ENCODE measurements around the gene C6orf136.
A peak's percentile ranks its signal among the peaks of the same experiment; 100 is the strongest.

The C6orf136 gene

DNA sequence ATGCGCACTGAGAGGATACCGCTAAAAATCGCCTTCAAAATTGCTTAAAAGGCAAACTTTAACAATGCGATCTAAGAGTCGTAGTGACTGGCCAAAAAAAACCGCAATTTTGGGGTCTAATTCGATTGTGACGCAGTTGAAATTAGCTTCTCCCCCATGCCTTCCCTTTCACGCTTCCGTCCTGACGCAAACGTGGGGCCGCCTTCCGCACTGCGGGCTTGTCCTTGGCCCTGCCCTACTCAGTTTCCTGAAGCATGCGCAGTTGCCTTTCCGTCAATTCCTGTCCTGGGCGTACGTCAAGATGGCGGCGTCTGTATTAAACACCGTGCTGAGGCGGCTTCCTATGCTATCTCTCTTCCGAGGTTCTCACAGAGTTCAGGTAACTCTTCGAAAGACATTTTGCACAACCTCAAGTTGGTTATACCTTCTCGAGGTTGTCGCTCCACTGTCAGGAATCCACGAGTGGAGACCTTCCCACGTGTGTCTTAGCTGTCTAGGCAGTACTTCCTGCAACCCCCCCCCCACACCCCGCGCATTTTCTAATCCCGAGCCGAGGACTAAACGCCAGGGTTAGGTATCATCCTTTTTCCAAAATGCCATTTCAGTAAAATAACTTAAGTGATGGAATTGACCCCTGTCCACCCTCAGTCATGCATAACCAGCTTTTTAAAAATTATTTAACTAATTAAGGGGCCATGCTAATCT is 29.2 kb upstream of the C6orf136 start, which contains the start of gene MRPS18B:
MRPS18B (plus strand) TSS at position 276 of the 705 bp plus-strand sequence; CDS start at position 302, 26 bp downstream.
- TF ChIP-seq ZFX (IDR thresholded peaks at IDR 0.05) = no peak
- TF ChIP-seq, protein P1, sequence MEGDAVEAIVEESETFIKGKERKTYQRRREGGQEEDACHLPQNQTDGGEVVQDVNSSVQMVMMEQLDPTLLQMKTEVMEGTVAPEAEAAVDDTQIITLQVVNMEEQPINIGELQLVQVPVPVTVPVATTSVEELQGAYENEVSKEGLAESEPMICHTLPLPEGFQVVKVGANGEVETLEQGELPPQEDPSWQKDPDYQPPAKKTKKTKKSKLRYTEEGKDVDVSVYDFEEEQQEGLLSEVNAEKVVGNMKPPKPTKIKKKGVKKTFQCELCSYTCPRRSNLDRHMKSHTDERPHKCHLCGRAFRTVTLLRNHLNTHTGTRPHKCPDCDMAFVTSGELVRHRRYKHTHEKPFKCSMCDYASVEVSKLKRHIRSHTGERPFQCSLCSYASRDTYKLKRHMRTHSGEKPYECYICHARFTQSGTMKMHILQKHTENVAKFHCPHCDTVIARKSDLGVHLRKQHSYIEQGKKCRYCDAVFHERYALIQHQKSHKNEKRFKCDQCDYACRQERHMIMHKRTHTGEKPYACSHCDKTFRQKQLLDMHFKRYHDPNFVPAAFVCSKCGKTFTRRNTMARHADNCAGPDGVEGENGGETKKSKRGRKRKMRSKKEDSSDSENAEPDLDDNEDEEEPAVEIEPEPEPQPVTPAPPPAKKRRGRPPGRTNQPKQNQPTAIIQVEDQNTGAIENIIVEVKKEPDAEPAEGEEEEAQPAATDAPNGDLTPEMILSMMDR (conservative IDR thresholded peaks at IDR 0.05) = no peak
- H3K27ac ChIP-seq = peak within 1 kb of the TSS; percentile 87

DNA sequence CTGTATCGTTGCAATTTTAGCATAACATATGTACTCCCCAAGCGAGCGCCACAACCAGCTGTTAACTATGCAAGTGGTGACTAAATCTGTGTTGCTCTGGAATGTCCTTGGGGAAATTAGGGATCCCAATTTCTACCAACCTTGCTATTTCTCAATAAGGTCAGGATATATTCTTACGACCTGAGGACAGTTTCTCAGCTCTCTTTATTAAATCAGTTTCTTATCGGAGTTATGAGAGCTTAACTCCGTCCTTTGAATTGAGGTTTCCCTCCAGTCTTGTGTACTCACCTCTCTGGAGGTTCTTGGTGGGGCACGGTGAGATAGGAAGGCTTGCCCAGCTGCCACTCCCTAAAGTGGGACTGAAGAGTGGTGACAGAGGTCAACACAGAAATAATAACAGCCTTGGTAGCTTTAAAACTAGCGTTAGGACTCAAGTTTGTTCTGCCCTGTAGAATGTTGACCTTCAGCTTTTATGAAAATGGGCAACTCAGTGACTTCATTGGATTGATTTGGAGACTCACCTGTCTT is 28.6 kb upstream of the C6orf136 start:
- peak overlapping the region; percentile 87 for H3K27ac ChIP-seq
- TF ChIP-seq, protein P1 (conservative IDR thresholded peaks at IDR 0.05) = no peak
- no peak for TF ChIP-seq ZFX (IDR thresholded peaks at IDR 0.05)

DNA sequence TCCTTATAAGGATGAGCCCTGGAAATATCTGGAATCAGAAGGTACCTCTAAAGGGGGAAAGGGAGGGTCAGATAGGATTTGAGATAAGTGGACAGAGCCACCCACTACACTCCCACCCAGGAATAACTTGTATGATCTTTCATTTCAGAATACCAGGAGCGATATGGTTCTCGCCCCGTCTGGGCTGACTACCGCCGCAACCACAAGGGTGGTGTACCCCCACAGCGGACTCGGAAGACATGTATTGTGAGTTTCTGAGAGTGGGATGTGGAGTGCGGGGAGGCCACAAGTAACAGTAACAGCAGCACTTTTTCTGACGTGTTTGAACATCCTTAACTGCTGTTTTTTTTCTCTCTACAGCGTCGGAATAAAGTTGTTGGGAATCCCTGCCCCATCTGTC is 27.4 kb upstream of the C6orf136 start:
- no peak for TF ChIP-seq ZFX (IDR thresholded peaks at IDR 0.05)
- TF ChIP-seq, protein P1 (conservative IDR thresholded peaks at IDR 0.05) = no peak
- H3K27ac ChIP-seq = no peak overlapping the region

DNA sequence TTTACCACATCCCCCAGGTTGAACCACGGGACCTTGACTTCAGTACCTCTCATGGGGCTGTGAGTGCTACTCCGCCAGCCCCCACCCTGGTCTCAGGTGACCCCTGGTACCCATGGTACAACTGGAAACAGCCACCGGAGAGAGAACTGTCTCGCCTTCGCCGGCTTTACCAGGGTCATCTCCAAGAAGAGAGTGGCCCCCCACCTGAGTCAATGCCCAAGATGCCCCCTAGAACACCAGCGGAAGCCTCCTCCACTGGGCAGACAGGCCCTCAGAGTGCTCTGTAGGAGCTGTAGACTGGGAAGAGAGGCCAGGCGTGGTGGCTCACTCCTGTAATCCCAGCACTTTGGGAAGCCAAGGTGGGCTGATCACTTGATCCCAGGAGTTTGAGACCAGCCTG is 21.4 kb upstream of the C6orf136 start:
- no peak for TF ChIP-seq ZFX (IDR thresholded peaks at IDR 0.05)
- TF ChIP-seq, protein P1 (conservative IDR thresholded peaks at IDR 0.05) = no peak
- H3K27ac ChIP-seq = no peak overlapping the region

DNA sequence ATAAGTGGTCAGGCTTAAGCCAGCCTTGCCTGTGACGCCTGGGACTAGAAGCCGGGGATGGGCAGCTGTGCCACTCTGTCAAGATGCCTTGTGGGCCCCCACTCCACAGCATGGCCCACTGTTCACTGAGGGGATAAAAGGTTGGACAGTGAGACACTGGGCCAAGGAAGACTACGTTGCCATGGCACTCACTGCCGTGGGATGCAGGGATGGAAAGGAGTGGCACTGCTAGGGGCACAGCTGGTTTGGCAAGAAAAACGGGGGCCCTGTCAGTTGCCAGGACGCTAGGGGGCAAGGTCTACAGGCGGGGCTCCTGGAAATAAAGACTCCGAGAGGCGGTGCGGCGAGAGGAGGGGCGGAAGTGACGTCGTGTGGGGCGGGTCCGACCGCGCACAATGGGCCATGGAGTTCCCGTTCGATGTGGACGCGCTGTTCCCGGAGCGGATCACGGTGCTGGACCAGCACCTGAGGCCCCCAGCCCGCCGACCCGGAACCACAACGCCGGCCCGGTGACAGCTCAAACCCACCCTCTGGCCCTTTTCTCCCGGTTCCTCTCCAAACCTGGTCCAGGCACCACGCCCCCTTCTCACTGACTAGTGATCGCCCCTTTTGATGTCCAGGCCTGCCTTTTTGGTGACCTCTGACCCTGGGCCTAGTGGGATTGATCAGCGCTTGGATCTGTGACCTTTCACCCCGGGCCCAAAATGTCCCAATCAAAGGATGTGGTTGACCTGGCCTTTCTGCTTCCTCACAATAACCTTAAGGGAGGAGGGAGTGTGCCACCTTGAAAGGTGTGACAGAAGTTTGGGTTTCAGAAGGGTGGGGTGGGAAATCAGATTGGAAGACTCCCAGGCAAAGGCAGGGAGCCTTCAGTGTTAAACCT is 20.2 kb upstream of the C6orf136 start, which contains the start of gene ATAT1:
ATAT1 (plus strand) TSS at position 391 of the 883 bp plus-strand sequence.
- peak within 1 kb of the TSS; percentile 76 for H3K27ac ChIP-seq
- TF ChIP-seq ZFX (IDR thresholded peaks at IDR 0.05) = peak; percentile 38; the same call in 1 of the 2 replicates
- TF ChIP-seq, protein P1 (conservative IDR thresholded peaks at IDR 0.05) = no peak; the same call in 1 of the 2 replicates

DNA sequence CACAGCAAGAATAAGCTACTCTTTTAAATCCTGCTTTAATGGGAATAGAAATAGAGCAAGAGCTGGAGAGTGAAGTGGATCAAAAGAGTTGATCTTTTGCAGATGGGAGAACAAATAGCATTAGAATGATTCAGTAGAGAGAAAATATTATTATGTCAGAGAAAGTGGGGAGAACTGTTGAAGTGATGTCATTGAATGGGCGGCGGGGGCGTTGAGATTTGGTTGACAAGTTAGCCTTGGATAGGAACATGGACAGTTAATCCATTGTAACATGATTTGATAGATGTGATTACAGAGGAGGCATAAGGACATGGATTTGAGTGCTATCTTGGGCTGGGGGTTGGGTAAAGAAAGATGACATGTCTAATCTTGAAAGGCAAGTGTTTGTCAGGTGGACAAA is 11.1 kb upstream of the C6orf136 start:
- TF ChIP-seq ZFX (IDR thresholded peaks at IDR 0.05) = no peak
- TF ChIP-seq, protein P1 (conservative IDR thresholded peaks at IDR 0.05) = no peak
- H3K27ac ChIP-seq = no peak overlapping the region

Measured in C4-2B (cell line).